Activated CD8-positive, alpha-beta T cell treated with anti-CD3 and anti-CD28 coated beads for 36 hours (primary cell): Measurements from ENCODE around the gene SYNJ2. TPM values are rescaled to one million over a fixed set of nuclear protein-coding genes. Genes with fewer than 3 reads are reported as not detected.
A peak's percentile ranks its signal among the peaks of the same experiment; 100 is the strongest.

Experiments used
- ATAC-seq: fragments of 200-7000 bp; cut with Tn5 transposase; one replicate; pipeline ENCODE4 v1.10.0; 2021; ENCODE audit warnings: mild to moderate bottlenecking, moderate library complexity
- CTCF ChIA-PET: fragments of 350-600 bp; sonication (Branson Sonifier 250); formaldehyde crosslinking; loops from one replicate; lab custom pipeline; 2021; ENCODE audit warnings: antibody characterized with exemption; lab: Charles Lee
- POLR2A ChIA-PET: fragments of 350-600 bp; sonication (Branson Sonifier 250); formaldehyde crosslinking; loops from one replicate; lab custom pipeline; 2021; ENCODE audit warnings: antibody characterized with exemption; lab: Charles Lee
- DNase-seq: peaks from one replicate; pipeline ENCODE4 v3.0.0-alpha.2; 2020
- H3K27ac Mint-ChIP-seq: one replicate; pipeline ENCODE4 v1.8.0; 2021; ENCODE audit warnings: mild to moderate bottlenecking, mixed read lengths
- H3K27me3 Mint-ChIP-seq: one replicate; pipeline ENCODE4 v1.8.0; 2021; ENCODE audit warnings: mixed read lengths
- H3K36me3 Mint-ChIP-seq: one replicate; pipeline ENCODE4 v1.8.0; 2021; ENCODE audit warnings: low read depth, mixed read lengths
- H3K4me1 Mint-ChIP-seq: one replicate; pipeline ENCODE4 v1.8.0; 2021; ENCODE audit warnings: low read depth, mixed read lengths
- H3K4me3 Mint-ChIP-seq: one replicate; pipeline ENCODE4 v1.8.0; 2021; ENCODE audit warnings: mild to moderate bottlenecking, moderate library complexity, mixed read lengths
- H3K9me3 Mint-ChIP-seq: one replicate; pipeline ENCODE4 v1.8.0; 2021; ENCODE audit warnings: mixed read lengths
- CTCF ChIP-seq: fragments of 200-600 bp; IDR thresholded peaks from one replicate; pipeline ENCODE4 v1.8.0; 2022; ENCODE audit warnings: antibody characterized with exemption, mild to moderate bottlenecking
- intact Hi-C: fragments of 100-400 bp; cut with micrococcal nuclease; formaldehyde crosslinking; loops from one replicate; pipeline ENCODE4 v1.10.0; 2022
- total RNA-seq, 2 experiments: library from RNA; stranded (reverse); gene quantifications; one replicate each; pipeline ENCODE4 v1.2.3, GENCODE V29; 2021

Gene SYNJ2
- total RNA-seq, 2 experiments from 2014 or later = 27.7 to 28.5 TPM

GRCh38 chr6:157988700-157989063 lies 7.0 kb downstream of the SYNJ2 start:
- H3K27me3 Mint-ChIP-seq = no peaks in the 10 kb centered on the region
- ChIA-PET POLR2A (no interaction called here), CTCF (interaction anchor here (2.6 kb wide), 1 partner anchor 38 kb away, joined by 8 read pairs; no protein-coding TSS in a partner anchor)
- H3K9me3 Mint-ChIP-seq = no peaks in the 10 kb centered on the region
- intact Hi-C loops = no loop called here
- TF ChIP-seq CTCF = no peak
- H3K4me3 Mint-ChIP-seq = no peak overlapping the region
- no peak overlapping the region for H3K27ac Mint-ChIP-seq
- DNase-seq = no peak
- H3K4me1 Mint-ChIP-seq = peaks cover 50% of the 10 kb centered on the region
- ATAC-seq = no peak
- peaks cover 4% of the 10 kb centered on the region for H3K36me3 Mint-ChIP-seq

DNA sequence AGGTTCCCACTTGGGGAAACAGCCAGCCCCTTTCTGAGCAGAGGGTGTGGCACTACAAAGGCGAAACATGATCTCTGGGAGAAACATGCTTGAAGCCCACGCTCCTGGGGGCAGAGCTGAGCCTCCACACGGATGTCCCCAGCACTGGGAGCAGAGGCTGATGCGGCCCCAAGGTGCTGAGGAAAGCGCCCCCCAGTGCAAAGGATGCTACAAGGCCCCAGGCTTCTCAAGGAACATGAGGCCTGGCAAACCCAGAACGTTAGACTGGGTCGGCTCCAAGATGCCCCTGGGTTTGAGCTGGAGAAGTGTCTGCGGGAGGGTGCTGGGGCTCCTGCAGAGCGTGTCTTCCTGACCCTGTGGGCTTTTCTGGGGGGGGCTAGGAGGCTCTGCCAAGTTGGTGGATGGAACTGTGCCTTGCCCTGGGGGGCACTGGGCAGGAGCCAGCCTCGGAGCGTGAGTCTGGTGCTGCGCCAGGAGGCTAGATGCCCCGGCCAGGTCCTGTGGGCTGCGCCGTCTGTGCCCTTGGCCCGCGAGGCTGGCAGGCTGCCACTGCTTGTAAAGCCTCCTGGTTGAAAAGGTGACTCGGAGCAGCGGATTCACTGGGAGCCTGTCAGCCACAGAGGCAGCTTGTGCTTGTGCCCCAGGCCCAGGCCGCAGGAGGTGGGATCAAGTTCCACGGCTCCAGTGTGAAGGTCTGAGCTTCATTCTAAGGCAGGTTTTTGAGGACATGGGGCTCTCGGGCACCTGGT lies 8.1 kb downstream of the SYNJ2 start:
- Mint-ChIP-seq H3K36me3 (peaks cover 2% of the 10 kb centered on the region), H3K27me3 (no peaks in the 10 kb centered on the region), H3K4me3 (peak overlapping the region; percentile 62), H3K4me1 (peaks cover 47% of the 10 kb centered on the region), H3K9me3 (no peaks in the 10 kb centered on the region), H3K27ac (peak overlapping the region; percentile 80)
- intact Hi-C loops = no loop called here
- ATAC-seq (peak; percentile 29), DNase-seq (peak; percentile 44)
- TF ChIP-seq CTCF = no peak
- CTCF ChIA-PET = interaction anchor here (0.7 to 2.6 kb wide), 4 partner anchors 10 to 83 kb away, joined by 3 to 8 read pairs (median 5); no protein-coding TSS in a partner anchor
- POLR2A ChIA-PET = interaction anchor here (0.6 to 2.3 kb wide), 4 partner anchors 10 to 584 kb away, joined by 4 to 5 read pairs (median 4); no protein-coding TSS in a partner anchor

- H3K27me3 Mint-ChIP-seq = no peaks in the 10 kb centered on the region
- ChIA-PET CTCF (interaction anchor here (0.7 to 2.6 kb wide), 4 partner anchors 9 to 82 kb away, joined by 3 to 8 read pairs (median 5); no protein-coding TSS in a partner anchor), POLR2A (interaction anchor here (0.6 to 2.3 kb wide), 5 partner anchors 10 to 585 kb away, joined by 3 to 5 read pairs (median 4); no protein-coding TSS in a partner anchor)
- no peaks in the 10 kb centered on the region for H3K36me3 Mint-ChIP-seq
- intact Hi-C loops = no loop called here
- no peaks in the 10 kb centered on the region for H3K9me3 Mint-ChIP-seq
- DNase-seq (peak; percentile 67), ATAC-seq (peak; percentile 74)
- no peak for TF ChIP-seq CTCF
- H3K4me1 Mint-ChIP-seq = peaks cover 39% of the 10 kb centered on the region
- H3K27ac Mint-ChIP-seq = peak overlapping the region; percentile 80
- H3K4me3 Mint-ChIP-seq = peak overlapping the region; percentile 62
Observed at GRCh38 chr6:157990321-157991066, 8.8 kb downstream of the SYNJ2 start.

- H3K27ac Mint-ChIP-seq = peak overlapping the region; percentile 80
- H3K27me3 Mint-ChIP-seq = no peaks in the 10 kb centered on the region
- H3K36me3 Mint-ChIP-seq = no peaks in the 10 kb centered on the region
- TF ChIP-seq CTCF = no peak
- ATAC-seq (no peak), DNase-seq (no peak)
- intact Hi-C loops = no loop called here
- POLR2A ChIA-PET = interaction anchor here (0.9 to 2.3 kb wide), 4 partner anchors 9 to 57 kb away, joined by 3 to 5 read pairs (median 4); no protein-coding TSS in a partner anchor
- CTCF ChIA-PET = interaction anchor here (1.8 kb wide), 1 partner anchor 8 kb away, joined by 7 read pairs; no protein-coding TSS in a partner anchor
- no peak overlapping the region for H3K4me3 Mint-ChIP-seq
- no peaks in the 10 kb centered on the region for H3K9me3 Mint-ChIP-seq
- H3K4me1 Mint-ChIP-seq = peaks cover 40% of the 10 kb centered on the region
Observed at GRCh38 chr6:157991067-157991432, 9.4 kb downstream of the SYNJ2 start.
